ENCODE measurements around the gene S100A1.

S100A1 gene

GRCh38 chr1:153610811-153611301 is 17.4 kb upstream of the S100A1 start:
- DNase-seq (ENCODE audit: low spot score) = peak; percentile 62

- peak; percentile 39 for DNase-seq (ENCODE audit: low spot score)
These were observed 16.9 kb upstream of the S100A1 start for GRCh38 chr1:153611356-153611755.

GRCh38 chr1:153612111-153612754 is 16.0 kb upstream of the S100A1 start:
- peak; percentile 18 for DNase-seq (ENCODE audit: low spot score)

- DNase-seq (ENCODE audit: low spot score) = peak; percentile 92
These were observed 15.4 kb upstream of the S100A1 start, which contains the start of gene S100A16 for GRCh38 chr1:153612755-153613331. S100A16 (minus strand) TSS chr1:153613137; CDS start chr1:153608151, 4,986 bp downstream.

DNA sequence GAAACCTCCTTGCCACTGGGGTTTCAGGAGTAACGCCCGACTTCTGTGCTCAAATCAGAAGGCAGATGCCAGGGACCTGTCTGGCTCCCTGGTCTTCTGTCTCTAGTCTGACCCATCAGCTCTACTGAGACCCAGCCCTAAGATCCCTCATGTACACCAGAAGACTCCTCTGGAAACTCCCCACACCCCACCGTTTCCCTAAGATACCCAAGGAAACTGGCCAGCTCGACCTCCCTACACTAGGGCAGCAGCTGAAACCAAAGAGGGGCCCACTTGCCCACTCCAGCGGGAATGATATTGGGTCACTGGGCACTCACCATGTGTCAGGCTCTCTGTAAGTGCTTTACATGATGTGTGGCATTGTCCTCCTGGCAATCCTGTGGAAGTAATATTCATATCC is 14.8 kb upstream of the S100A1 start:
- no peak for DNase-seq (ENCODE audit: low spot score)

GRCh38 chr1:153614189-153614900 is 13.9 kb upstream of the S100A1 start:
- DNase-seq (ENCODE audit: low spot score) = no peak

- DNase-seq (ENCODE audit: low spot score) = no peak
These were observed 13.3 kb upstream of the S100A1 start for GRCh38 chr1:153614906-153615305.

GRCh38 chr1:153615406-153615805 is 12.8 kb upstream of the S100A1 start:
- DNase-seq (ENCODE audit: low spot score) = no peak

DNA sequence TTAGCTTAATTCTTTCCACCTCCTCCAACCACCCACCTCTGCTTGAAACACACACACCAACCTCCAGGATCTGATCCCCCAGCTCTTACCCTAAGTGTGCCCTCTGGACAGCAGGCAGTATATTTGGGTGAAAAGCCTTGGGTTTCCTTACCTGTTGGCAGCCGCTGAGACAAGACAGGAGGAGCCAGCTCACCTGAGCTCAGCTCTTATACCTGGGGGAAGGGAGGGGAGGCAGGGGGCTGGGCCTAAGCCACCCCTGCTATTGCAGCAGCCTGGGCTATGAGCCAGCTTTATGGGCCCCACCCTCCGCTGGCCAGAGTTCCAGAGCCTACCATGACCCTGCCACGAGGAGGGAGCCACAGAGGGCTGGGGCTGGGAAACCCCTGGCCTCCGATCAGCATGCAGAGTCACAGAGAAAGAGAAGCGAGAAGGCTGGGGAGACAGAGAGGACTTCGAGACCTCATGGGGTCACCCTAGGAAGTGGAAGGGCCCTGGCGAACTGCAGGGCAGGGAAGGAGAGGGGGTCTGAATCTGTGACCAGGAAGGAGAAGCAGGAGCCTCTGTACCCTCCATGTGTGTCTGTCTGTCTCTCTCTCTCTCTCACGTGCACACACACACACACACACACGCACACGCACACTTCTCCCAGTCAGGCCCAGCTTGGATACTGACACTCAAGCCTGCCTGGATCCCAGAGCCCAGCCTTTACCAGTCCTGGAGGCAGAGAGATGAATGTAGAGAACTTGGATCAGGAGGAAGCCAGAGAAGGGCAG is 11.9 kb upstream of the S100A1 start, which contains the start of gene S100A14:
S100A14 (minus strand) TSS at position 182 of the 773 bp plus-strand sequence. CDS start 467 bp downstream, outside the sequence.
- DNase-seq (ENCODE audit: low spot score) = peak; percentile 87

DNA sequence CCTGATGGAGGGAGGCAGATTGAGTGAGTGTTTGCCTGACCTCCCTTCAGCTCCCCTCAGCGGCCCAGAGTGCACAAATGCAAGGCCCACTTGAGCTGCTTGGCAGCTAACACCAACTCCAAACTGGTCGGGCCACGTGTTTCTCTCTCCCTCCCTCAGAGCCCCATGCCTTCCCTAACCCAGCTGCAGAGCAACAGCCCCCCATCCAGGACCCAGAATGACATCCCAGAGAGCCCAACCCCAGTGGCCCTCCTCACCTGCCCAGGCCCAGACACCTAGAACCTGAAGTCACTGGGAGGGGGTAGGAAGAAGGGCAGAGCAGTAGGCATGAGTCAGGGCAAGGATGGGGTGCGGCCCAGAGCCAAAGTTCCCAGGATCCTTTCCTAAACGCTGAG is 11.3 kb upstream of the S100A1 start:
- no peak for DNase-seq (ENCODE audit: low spot score)

DNA sequence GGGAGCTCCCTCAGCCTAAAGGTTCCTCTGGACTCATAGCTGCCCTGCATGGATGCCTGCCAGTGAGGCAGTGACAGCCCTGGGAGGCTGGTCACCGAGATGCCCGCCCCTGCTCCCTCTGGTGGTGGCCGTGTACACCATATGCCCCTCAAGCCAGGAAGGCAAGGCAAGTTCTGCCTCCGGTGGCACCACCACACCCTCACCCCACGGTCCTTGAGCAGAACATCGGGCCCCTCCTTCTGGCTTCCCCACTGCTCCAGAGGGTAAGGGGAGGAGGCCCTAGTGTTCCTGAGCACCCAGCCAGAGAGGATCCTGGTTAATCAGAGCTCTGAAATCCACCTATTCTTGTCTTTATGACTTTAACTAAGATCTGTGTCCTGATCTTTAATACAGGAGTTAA is 10.6 kb upstream of the S100A1 start:
- DNase-seq (ENCODE audit: low spot score) = peak; percentile 89

DNA sequence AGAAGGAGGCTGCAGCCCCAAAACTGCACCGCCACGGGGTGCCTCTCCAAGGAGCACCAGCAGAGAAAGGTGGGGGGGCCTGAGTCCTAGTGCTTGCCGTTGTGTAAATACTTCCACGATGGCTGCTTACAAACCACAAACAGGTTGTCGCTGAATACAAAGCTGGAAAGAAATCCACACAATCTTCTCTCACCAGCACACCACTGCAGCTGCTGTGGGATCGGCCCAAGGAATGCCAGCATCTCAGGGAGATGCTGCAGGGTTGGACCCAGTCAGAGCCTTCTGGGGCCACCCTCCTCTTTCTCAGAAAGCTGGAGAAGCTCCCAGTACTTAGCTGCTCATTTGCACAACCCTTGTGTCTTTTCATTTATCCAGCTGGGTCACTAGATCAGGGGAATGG is 9.1 kb upstream of the S100A1 start:
- no peak for DNase-seq (ENCODE audit: low spot score)

GRCh38 chr1:153623101-153623500 is 5.1 kb upstream of the S100A1 start:
- DNase-seq (ENCODE audit: low spot score) = no peak

GRCh38 chr1:153624965-153625611 is 3.1 kb upstream of the S100A1 start:
- no peak for DNase-seq (ENCODE audit: low spot score)

- DNase-seq (ENCODE audit: low spot score) = no peak
These were observed 1.7 kb upstream of the S100A1 start for GRCh38 chr1:153626477-153626903.

- peak; percentile 98 for DNase-seq (ENCODE audit: low spot score)
These were observed 1.1 kb upstream of the S100A1 start, which contains the start of gene S100A13 for GRCh38 chr1:153626904-153627714. S100A13 (minus strand) TSS chr1:153627505; CDS start chr1:153626472, 1,033 bp downstream.

DNA sequence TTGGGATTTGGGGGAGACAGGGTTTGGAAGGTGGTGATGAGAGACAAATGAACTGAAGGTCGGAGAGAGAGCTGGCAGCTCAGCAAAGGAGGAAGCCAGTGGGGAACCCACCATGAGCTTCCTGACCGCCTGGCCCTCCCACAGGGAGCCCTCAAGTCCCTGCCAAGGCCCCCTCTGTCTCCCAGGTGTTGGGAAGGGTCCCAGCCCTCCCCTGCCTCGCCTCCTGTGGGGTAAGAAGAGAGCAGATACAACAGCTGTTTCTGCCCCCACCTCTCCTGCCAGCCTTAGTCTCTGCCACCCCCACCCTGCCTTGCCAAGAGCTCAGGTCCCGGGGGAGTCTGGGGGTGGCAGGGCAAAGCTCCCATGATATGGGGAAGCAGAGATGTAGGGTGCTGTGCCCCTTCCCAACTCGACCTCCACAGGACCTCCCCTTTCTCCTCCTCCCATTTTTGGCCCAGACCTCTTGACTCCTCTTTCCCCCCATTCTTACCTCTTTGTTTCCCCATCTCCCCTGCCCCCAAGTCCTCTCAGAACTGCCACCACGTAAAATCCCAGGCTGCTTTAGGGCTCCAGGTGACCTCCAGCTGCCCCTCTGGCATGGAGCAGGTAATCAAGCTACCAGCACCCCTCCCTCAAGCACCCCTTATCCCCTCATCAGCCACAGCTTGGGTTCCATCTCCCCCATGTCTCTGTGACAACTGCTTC is 556 bp downstream of the S100A1 start:
- no peak for DNase-seq (ENCODE audit: low spot score)

DNA sequence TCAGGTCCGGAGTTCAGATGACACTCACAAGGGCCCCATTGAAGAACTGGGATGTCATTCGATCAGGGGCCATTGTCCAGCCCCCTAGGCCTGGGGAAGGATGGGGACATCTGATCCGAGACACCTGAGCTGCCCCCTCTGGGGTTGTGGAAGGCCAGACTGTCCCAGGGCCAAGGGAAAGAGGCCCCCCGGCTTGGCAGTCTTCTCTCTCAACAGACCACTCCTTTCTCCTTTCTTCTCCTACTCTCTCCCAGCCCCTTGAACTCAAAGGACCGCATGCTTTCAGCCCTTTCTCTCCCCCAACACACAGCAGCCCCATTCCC is 1.1 kb downstream of the S100A1 start:
- no peak for DNase-seq (ENCODE audit: low spot score)

- DNase-seq (ENCODE audit: low spot score) = no peak
These were observed 1.7 kb downstream of the S100A1 start for GRCh38 chr1:153629971-153630370.

DNA sequence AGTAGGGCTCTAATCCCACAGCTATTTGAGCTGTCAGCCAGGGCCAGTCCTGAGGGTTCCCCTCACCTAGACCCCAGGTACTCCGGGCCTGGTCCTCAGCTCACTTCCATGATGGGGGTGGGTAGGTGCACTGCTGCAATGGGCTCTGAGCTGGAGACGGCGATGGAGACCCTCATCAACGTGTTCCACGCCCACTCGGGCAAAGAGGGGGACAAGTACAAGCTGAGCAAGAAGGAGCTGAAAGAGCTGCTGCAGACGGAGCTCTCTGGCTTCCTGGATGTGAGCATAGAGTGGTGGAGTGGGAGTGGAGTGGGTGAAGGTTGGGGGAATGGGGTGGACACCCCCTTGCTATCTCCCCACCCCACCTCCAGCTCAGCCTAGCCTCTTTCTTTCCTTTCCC is 2.1 kb downstream of the S100A1 start:
- no peak for DNase-seq (ENCODE audit: low spot score)

All from kidney tubule cell (primary cell).